Measurements from ENCODE around the gene DPP6.

The DPP6 gene

DNA sequence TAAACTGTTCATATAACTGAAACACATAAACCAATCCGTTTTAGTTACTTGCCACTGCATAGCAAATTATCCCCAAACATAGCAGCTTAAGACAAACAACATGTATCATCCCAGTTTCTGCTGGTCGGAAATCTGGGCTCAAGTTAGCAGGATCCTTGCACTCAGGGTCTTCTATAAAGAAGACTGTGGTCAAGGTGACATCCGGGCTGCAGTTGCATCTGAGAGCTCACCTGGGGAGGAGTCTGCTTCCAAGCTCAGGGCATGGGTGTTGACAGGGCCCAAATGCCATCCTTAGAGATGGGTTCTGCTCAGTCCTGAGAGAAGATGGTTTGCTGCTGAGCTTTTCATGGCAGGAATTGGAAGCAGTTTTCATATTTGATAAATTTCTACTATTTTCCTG, 519.6 kb downstream of the DPP6 start:
- TF ChIP-seq, protein P1, sequence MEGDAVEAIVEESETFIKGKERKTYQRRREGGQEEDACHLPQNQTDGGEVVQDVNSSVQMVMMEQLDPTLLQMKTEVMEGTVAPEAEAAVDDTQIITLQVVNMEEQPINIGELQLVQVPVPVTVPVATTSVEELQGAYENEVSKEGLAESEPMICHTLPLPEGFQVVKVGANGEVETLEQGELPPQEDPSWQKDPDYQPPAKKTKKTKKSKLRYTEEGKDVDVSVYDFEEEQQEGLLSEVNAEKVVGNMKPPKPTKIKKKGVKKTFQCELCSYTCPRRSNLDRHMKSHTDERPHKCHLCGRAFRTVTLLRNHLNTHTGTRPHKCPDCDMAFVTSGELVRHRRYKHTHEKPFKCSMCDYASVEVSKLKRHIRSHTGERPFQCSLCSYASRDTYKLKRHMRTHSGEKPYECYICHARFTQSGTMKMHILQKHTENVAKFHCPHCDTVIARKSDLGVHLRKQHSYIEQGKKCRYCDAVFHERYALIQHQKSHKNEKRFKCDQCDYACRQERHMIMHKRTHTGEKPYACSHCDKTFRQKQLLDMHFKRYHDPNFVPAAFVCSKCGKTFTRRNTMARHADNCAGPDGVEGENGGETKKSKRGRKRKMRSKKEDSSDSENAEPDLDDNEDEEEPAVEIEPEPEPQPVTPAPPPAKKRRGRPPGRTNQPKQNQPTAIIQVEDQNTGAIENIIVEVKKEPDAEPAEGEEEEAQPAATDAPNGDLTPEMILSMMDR (conservative IDR thresholded peaks at IDR 0.05; ENCODE audit: low read depth, low read length), result no peak
- Histone ChIP-seq H3K27ac (no peak overlapping the region), H3K36me3 (ENCODE audit: insufficient read depth) (no peaks in the 10 kb centered on the region), H3K4me3 (IDR thresholded peaks at IDR 0.05; ENCODE audit: insufficient read depth, low read depth, low read length) (no peak overlapping the region), H3K79me2 (ENCODE audit: insufficient read depth, low read depth) (no peaks in the 10 kb centered on the region), H2AFZ (ENCODE audit: low read depth) (no peak overlapping the region), H3K9ac (no peak overlapping the region), H3K27me3 (ENCODE audit: insufficient read depth, low read depth) (no peaks in the 10 kb centered on the region), H3K4me1 (ENCODE audit: low read depth, poor library complexity, severe bottlenecking) (no peaks in the 10 kb centered on the region), H3K4me2 (no peak overlapping the region), H4K20me1 (ENCODE audit: insufficient read depth) (no peaks in the 10 kb centered on the region)

DNA sequence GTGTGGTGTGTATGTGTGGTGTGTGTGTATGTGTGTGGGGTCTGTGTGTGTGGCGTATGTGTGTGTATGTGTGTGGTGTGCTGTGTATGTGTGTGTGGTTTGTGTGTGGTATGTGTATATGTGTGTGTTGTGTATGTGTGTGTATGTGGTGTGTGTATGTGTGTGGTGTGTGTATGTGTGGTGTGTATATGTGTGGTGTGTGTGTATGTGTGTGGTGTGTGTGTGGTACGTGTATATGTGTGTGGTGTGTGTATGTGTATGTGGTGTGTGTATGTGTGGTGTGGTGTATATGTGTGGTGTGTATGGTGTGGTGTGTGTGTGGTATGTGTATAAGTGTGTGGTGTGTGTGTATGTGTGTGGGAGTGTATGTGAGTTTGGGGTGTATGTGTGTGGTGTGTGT, 522.0 kb downstream of the DPP6 start:
- Histone ChIP-seq H3K4me2 (no peak overlapping the region), H3K36me3 (ENCODE audit: insufficient read depth) (no peaks in the 10 kb centered on the region), H4K20me1 (ENCODE audit: insufficient read depth) (no peaks in the 10 kb centered on the region), H3K27ac (no peak overlapping the region), H3K79me2 (ENCODE audit: insufficient read depth, low read depth) (no peaks in the 10 kb centered on the region), H3K4me3 (IDR thresholded peaks at IDR 0.05; ENCODE audit: insufficient read depth, low read depth, low read length) (no peak overlapping the region), H2AFZ (ENCODE audit: low read depth) (no peak overlapping the region), H3K9ac (no peak overlapping the region), H3K27me3 (ENCODE audit: insufficient read depth, low read depth) (no peaks in the 10 kb centered on the region), H3K4me1 (ENCODE audit: low read depth, poor library complexity, severe bottlenecking) (no peaks in the 10 kb centered on the region)
- TF ChIP-seq, protein P1 (conservative IDR thresholded peaks at IDR 0.05; ENCODE audit: low read depth, low read length), result no peak

DNA sequence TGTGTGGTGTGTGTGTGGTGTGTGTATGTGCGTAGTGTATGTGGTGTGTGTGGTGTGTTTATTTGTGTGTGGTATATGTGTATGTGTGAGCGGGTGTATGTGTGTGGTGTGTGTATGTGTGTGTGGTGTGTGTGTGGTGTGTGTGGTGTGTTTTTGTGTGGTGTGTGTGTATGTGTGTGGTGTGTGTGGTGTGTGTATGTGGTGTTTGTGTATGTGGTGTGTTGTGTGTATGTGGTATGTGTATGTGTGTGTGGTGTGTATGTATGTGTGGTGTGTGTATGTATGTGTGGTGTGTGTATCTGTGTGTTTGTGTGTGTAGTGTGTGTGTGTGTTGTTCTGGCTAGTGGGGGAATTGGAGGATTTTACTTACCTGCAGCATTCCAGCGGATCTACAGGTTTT, 523.3 kb downstream of the DPP6 start:
- no peaks in the 10 kb centered on the region for H3K27me3 ChIP-seq (ENCODE audit: insufficient read depth, low read depth)
- TF ChIP-seq, protein P1 (conservative IDR thresholded peaks at IDR 0.05; ENCODE audit: low read depth, low read length), result no peak
- H3K27ac ChIP-seq, result no peak overlapping the region
- H3K4me2 ChIP-seq, result no peak overlapping the region
- H3K36me3 ChIP-seq (ENCODE audit: insufficient read depth), result no peaks in the 10 kb centered on the region
- H3K9ac ChIP-seq, result no peak overlapping the region
- H3K79me2 ChIP-seq (ENCODE audit: insufficient read depth, low read depth), result no peaks in the 10 kb centered on the region
- no peak overlapping the region for H2AFZ ChIP-seq (ENCODE audit: low read depth)
- H3K4me3 ChIP-seq (IDR thresholded peaks at IDR 0.05; ENCODE audit: insufficient read depth, low read depth, low read length), result no peak overlapping the region
- H3K4me1 ChIP-seq (ENCODE audit: low read depth, poor library complexity, severe bottlenecking), result no peaks in the 10 kb centered on the region
- H4K20me1 ChIP-seq (ENCODE audit: insufficient read depth), result no peaks in the 10 kb centered on the region

DNA sequence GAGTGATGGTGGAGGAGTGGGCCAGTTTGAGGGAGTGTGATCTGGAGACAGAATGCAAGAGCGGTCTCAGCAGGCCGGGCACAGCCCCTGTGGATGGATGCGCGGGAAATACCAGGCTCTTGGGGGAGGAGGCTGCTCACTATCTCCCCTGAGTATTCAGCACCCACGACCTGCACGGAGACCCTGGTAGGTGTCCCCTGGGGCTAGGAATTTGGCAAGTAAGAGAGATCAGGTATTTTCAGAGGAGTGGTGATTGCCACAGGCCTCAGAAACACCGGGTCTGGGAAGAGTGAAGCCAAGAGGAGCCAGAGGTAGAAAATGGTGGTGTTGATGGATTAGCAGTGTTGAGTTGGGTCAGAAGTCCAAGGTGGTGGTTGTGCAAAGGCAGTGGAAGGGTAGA, 524.4 kb downstream of the DPP6 start:
- Histone ChIP-seq H3K27me3 (ENCODE audit: insufficient read depth, low read depth) (no peaks in the 10 kb centered on the region), H3K4me2 (no peak overlapping the region), H3K4me1 (ENCODE audit: low read depth, poor library complexity, severe bottlenecking) (no peaks in the 10 kb centered on the region), H4K20me1 (ENCODE audit: insufficient read depth) (no peaks in the 10 kb centered on the region), H3K27ac (no peak overlapping the region), H3K9ac (no peak overlapping the region), H3K4me3 (IDR thresholded peaks at IDR 0.05; ENCODE audit: insufficient read depth, low read depth, low read length) (no peak overlapping the region), H3K79me2 (ENCODE audit: insufficient read depth, low read depth) (no peaks in the 10 kb centered on the region), H3K36me3 (ENCODE audit: insufficient read depth) (no peaks in the 10 kb centered on the region), H2AFZ (ENCODE audit: low read depth) (no peak overlapping the region)
- TF ChIP-seq, protein P1 (conservative IDR thresholded peaks at IDR 0.05; ENCODE audit: low read depth, low read length), result no peak
